Peyer's patch (tissue), 4 donors: ENCODE results near the gene TULP4.

Experiments used
- CTCF ChIP-seq, 6 experiments: fragments of 450-650 bp in 4 of 6; fragments of 200-600 bp in 2 of 6; sonication (generic) in 1 of 6; IDR thresholded peaks; one replicate each; pipeline ENCODE4 v1.5.1; 2017 to 2019; ENCODE audit warnings: antibody characterized with exemption in 6 of 6, mild to moderate bottlenecking in 3 of 6, moderate library complexity in 1 of 6
- POLR2A ChIP-seq, 2 donors: fragments of 450-650 bp; IDR thresholded peaks; one replicate each; pipeline ENCODE4 v1.5.1; 2017; ENCODE audit warnings: antibody characterized with exemption in 2 of 2, mild to moderate bottlenecking in 2 of 2, moderate library complexity in 2 of 2

DNA sequence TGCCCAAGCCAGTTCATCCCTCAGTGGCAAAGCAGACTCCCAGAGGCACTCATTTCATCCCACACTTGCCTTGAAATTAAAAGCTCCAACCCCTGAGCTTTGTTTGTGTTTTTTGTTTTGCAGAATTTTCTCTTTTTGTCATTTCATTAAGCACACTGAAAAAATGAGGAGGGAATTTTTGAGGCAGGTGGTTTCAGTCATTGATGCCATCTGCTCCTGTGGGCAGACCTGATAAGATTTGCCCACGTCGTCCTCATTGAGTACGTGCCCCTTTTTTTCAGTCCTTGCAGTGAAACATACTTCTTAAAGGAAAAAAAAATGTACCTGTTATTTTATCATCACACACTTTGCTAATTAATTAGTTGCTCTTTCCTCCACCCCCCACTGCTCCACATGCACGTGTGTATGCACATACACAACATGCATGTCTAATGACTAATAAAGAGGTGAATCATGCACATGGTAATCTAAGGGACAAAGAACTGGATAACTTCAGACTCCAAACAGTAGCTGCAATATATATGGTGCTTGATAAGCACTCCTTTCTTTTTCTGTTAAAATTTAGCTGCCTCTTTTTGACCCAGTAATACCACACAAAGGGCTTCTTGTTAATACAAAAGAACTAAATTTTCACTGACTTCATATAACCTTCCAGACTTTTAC lies 145.5 kb downstream of the TULP4 start:
- no peak for TF ChIP-seq CTCF (IDR thresholded peaks at IDR 0.05)
- no peak for TF ChIP-seq POLR2A (IDR thresholded peaks at IDR 0.05)
